Kidney epithelial cell (primary cell): Measurements from ENCODE around the gene PROM1. TPM values are rescaled to one million over a fixed set of nuclear protein-coding genes. Genes with fewer than 3 reads are reported as not detected.

Experiments
- DNase-seq: peaks from one replicate; pipeline ENCODE4 v3.0.0-alpha.2; 2010; ENCODE audit warnings: low read depth
- H3K27me3 ChIP-seq: 2 replicates; pipeline ENCODE4 v1.6.0; 2011; ENCODE audit warnings: low read length; ENCODE audit not compliant: control insufficient read depth, insufficient read depth
- H3K36me3 ChIP-seq: 2 replicates; pipeline ENCODE4 v1.5.1; 2011; ENCODE audit warnings: low read length; ENCODE audit not compliant: control insufficient read depth, insufficient read depth
- H3K4me3 ChIP-seq: 2 replicates; pipeline ENCODE4 v1.5.1; 2011; ENCODE audit warnings: low read depth, mild to moderate bottlenecking, control low read depth, low read length
- CTCF ChIP-seq: IDR thresholded peaks from 2 replicates; pipeline ENCODE4 v1.5.1; 2011; ENCODE audit warnings: mild to moderate bottlenecking, moderate library complexity, low read length, control low read depth, inconsistent platforms; ENCODE audit not compliant: insufficient read depth, poor library complexity, severe bottlenecking
- total RNA-seq: library from RNA; depleted of rRNA; stranded (reverse); fragments of >200 nt; gene quantifications from 2 replicates; pipeline ENCODE4 v1.2.3, GENCODE V29; 2015

Gene PROM1
- total RNA-seq, 1 donor from 2014 or later, result 69.0 TPM

- Histone ChIP-seq H3K36me3 (no peaks in the 10 kb centered on the region), H3K4me3 (no peak overlapping the region), H3K27me3 (no peaks in the 10 kb centered on the region)
- no peak for TF ChIP-seq CTCF
- DNase-seq, result no peak
These were observed 36.2 kb upstream of the PROM1 start for GRCh38 chr4:16119981-16120380.

- no peak for TF ChIP-seq CTCF
- Histone ChIP-seq H3K27me3 (no peaks in the 10 kb centered on the region), H3K4me3 (no peak overlapping the region), H3K36me3 (no peaks in the 10 kb centered on the region)
- no peak for DNase-seq
These were observed 34.3 kb upstream of the PROM1 start for GRCh38 chr4:16118090-16118489.

GRCh38 chr4:16117164-16117563 lies 33.3 kb upstream of the PROM1 start:
- no peak overlapping the region for H3K4me3 ChIP-seq
- no peak for DNase-seq
- no peaks in the 10 kb centered on the region for H3K36me3 ChIP-seq
- no peaks in the 10 kb centered on the region for H3K27me3 ChIP-seq
- no peak for TF ChIP-seq CTCF

- no peaks in the 10 kb centered on the region for H3K36me3 ChIP-seq
- TF ChIP-seq CTCF, result no peak
- H3K4me3 ChIP-seq, result no peak overlapping the region
- DNase-seq, result no peak
- no peaks in the 10 kb centered on the region for H3K27me3 ChIP-seq
These were observed 32.7 kb upstream of the PROM1 start for GRCh38 chr4:16116493-16116990.

- no peaks in the 10 kb centered on the region for H3K27me3 ChIP-seq
These were observed 32.2 kb upstream of the PROM1 start for GRCh38 chr4:16116019-16116418.

More at GRCh38 chr4:16116019-16116418, 32.2 kb upstream of the PROM1 start:
- H3K36me3 ChIP-seq, result no peaks in the 10 kb centered on the region
- no peak for TF ChIP-seq CTCF
- H3K4me3 ChIP-seq, result no peak overlapping the region
- no peak for DNase-seq
